GM12891 (cell line): Measurements from ENCODE around the gene CSGALNACT2.

ENCODE experiments used
- POLR2A ChIP-seq: IDR thresholded peaks from 2 replicates; pipeline ENCODE4 v1.6.1; 2011; ENCODE audit warnings: low read depth, low read length, control low read depth
- POLR2AphosphoS5 ChIP-seq: IDR thresholded peaks from 2 replicates; pipeline ENCODE4 v1.6.1; 2011; ENCODE audit warnings: low read depth, low read length, control low read depth
- TAF1 ChIP-seq: IDR thresholded peaks from 2 replicates; pipeline ENCODE4 v1.6.1; 2011; ENCODE audit warnings: low read depth, low read length, control low read depth

DNA sequence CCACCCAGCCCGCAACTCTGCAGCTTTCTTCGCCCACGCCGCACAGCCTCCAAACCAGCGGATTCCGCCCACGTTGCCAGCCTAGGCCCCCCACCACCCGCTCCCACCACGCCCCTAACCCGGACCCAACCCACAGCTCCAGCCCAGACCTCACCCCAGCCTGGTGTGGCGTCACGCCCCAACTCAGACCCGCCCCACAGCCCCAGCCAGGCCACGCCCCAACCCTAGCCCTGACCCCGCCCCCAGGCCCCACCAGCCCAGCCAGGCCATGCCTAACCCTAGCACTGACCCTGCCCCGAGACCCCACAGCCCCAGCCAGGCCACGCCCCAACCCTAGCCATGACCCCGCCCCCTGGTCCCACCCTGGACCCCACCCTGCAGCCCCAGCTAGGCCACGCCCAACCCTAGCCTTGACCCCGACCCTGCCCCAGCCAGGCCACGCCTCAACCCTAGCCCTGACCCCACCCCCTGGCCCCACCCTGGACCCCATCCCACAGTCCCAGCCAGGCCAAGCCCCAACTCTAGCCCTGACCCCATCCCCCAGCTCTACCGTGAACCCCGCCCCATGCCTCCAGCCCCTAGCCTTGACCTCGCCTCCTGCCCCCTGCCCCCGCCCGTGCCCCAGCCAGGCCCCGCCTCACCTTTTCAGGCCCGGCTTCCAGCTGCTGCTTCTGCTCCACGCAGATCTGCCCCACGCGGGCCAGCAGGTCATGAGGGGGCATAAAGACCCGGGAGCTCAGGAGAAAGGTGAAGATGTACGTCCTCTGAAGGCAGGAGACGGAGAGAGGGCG, 64.6 kb downstream of the CSGALNACT2 start:
- TF ChIP-seq POLR2AphosphoS5 (no peak), POLR2A (no peak), TAF1 (no peak)
